HFFc6 (cell line): ENCODE measurements around the gene CCSER1. TPM values are rescaled to one million over a fixed set of nuclear protein-coding genes. Genes with fewer than 3 reads are reported as not detected.

Source experiments
- DNase-seq: peaks from one replicate; pipeline ENCODE4 v3.0.0-alpha.2; 2018
- H3K27ac Mint-ChIP-seq: 2 replicates; pipeline ENCODE4 v1.8.0; 2020; ENCODE audit warnings: mild to moderate bottlenecking, mixed read lengths
- H3K27me3 Mint-ChIP-seq: 2 replicates; pipeline ENCODE4 v1.8.0; 2021; ENCODE audit warnings: mild to moderate bottlenecking, moderate library complexity, mixed read lengths; ENCODE audit not compliant: insufficient read depth
- H3K36me3 Mint-ChIP-seq: 2 replicates; pipeline ENCODE4 v1.8.0; 2021; ENCODE audit warnings: low read depth, mixed read lengths
- H3K4me1 Mint-ChIP-seq: 2 replicates; pipeline ENCODE4 v1.8.0; 2020; ENCODE audit warnings: low read depth, mixed read lengths
- H3K4me3 Mint-ChIP-seq: 2 replicates; pipeline ENCODE4 v1.8.0; 2020; ENCODE audit warnings: mild to moderate bottlenecking, moderate library complexity, mixed read lengths
- H3K9me3 Mint-ChIP-seq: 2 replicates; pipeline ENCODE4 v1.8.0; 2020; ENCODE audit warnings: mild to moderate bottlenecking, mixed read lengths
- CTCF ChIP-seq: fragments of 200-600 bp; sonication (generic); IDR thresholded peaks from 2 replicates; pipeline ENCODE4 v1.5.0; 2021; ENCODE audit warnings: antibody characterized with exemption, mild to moderate bottlenecking
- total RNA-seq, 6 experiments: library from RNA; stranded (reverse); fragmentation: NEBNext Ultra II Directional; extraction: Animal tissue kit (Norgen Biotek cat#: 25700); gene quantifications; 2 replicates in 1 of 6; 3 replicates in 5 of 6; pipeline ENCODE4 v1.2.3, GENCODE V29; 2021

The CCSER1 gene
- total RNA-seq, 6 experiments from 2014 or later: not detected

- no peak for DNase-seq
- Mint-ChIP-seq H3K4me1 (no peaks in the 10 kb centered on the region), H3K27ac (no peak overlapping the region), H3K36me3 (no peaks in the 10 kb centered on the region), H3K27me3 (no peaks in the 10 kb centered on the region), H3K9me3 (peaks cover 22% of the 10 kb centered on the region), H3K4me3 (no peak overlapping the region)
- no peak for TF ChIP-seq CTCF
Observed at GRCh38 chr4:90606781-90607180, 479.6 kb downstream of the CCSER1 start.

GRCh38 chr4:90614371-90614770 is 487.2 kb downstream of the CCSER1 start:
- no peak for TF ChIP-seq CTCF
- Mint-ChIP-seq H3K9me3 (peaks cover 20% of the 10 kb centered on the region), H3K4me3 (no peak overlapping the region), H3K27me3 (no peaks in the 10 kb centered on the region), H3K27ac (no peak overlapping the region), H3K36me3 (no peaks in the 10 kb centered on the region), H3K4me1 (no peaks in the 10 kb centered on the region)
- DNase-seq: no peak

GRCh38 chr4:90621080-90621479 is 493.9 kb downstream of the CCSER1 start:
- TF ChIP-seq CTCF: no peak
- Mint-ChIP-seq H3K27me3 (no peaks in the 10 kb centered on the region), H3K27ac (no peak overlapping the region), H3K36me3 (no peaks in the 10 kb centered on the region), H3K4me3 (no peak overlapping the region), H3K4me1 (no peaks in the 10 kb centered on the region), H3K9me3 (peaks cover 12% of the 10 kb centered on the region)
- DNase-seq: no peak

- Mint-ChIP-seq H3K4me1 (no peaks in the 10 kb centered on the region), H3K27ac (no peak overlapping the region), H3K4me3 (no peak overlapping the region), H3K27me3 (no peaks in the 10 kb centered on the region), H3K9me3 (peaks cover 18% of the 10 kb centered on the region), H3K36me3 (no peaks in the 10 kb centered on the region)
- no peak for TF ChIP-seq CTCF
- DNase-seq: no peak
Observed at GRCh38 chr4:90624781-90625180, 497.6 kb downstream of the CCSER1 start.

GRCh38 chr4:90641861-90642599 is 514.8 kb downstream of the CCSER1 start:
- Mint-ChIP-seq H3K27ac (no peak overlapping the region), H3K4me3 (no peak overlapping the region), H3K9me3 (peaks cover 22% of the 10 kb centered on the region), H3K27me3 (no peaks in the 10 kb centered on the region), H3K36me3 (peaks cover 4% of the 10 kb centered on the region; the same call in 1 of the 2 replicates), H3K4me1 (no peaks in the 10 kb centered on the region)
- DNase-seq: no peak
- no peak for TF ChIP-seq CTCF
